ENCODE measurements around the gene LPIN3.
"Not testable (repeated sequence)": the region's sequence is repeated elsewhere in the genome, so short reads cannot be mapped to it uniquely, and the experiment has no call there.

Gene LPIN3, protein sequence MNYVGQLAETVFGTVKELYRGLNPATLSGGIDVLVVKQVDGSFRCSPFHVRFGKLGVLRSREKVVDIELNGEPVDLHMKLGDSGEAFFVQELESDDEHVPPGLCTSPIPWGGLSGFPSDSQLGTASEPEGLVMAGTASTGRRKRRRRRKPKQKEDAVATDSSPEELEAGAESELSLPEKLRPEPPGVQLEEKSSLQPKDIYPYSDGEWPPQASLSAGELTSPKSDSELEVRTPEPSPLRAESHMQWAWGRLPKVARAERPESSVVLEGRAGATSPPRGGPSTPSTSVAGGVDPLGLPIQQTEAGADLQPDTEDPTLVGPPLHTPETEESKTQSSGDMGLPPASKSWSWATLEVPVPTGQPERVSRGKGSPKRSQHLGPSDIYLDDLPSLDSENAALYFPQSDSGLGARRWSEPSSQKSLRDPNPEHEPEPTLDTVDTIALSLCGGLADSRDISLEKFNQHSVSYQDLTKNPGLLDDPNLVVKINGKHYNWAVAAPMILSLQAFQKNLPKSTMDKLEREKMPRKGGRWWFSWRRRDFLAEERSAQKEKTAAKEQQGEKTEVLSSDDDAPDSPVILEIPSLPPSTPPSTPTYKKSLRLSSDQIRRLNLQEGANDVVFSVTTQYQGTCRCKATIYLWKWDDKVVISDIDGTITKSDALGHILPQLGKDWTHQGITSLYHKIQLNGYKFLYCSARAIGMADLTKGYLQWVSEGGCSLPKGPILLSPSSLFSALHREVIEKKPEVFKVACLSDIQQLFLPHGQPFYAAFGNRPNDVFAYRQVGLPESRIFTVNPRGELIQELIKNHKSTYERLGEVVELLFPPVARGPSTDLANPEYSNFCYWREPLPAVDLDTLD

DNA sequence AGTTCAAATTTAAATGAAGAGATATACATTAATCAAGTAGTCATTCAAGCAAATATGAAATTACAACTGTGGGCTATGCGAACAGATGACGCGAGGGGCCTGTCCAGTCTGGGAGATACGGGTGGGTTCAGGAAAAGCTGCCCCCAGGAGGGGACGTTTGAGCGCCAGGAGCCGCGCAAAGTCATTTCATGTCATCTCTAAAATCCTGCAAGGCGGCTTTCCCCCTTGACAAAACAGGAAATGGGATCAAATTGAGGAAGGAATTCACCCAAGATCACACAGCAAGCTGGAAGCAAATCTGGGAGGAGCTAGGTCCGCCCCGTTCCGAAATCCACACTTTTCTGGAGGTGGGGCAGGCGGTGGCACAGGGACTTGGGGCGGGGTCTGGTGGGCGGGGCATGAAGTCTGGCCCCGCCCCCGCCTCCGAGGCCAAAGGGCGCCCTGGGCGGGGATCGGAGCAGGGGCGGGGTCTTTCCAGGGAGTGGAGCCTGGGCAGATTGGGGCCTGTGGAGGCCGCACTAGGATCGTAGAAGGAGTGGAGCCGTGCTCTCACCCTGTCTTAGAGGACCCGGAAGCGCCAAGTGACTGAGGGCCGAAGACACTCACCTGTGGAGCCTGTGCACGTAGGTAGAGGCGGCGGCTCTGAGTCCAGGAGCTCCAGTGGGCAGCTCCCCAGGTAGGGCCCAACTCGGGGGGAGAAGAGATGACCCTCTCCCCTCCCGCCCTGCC, at the start of gene LPIN3:
Gene LPIN3, plus strand, starts transcription at position 495 of the 729 bp plus-strand sequence. CDS start 4,983 bp downstream, outside the sequence.
- peak in 3 of 4 experiments; percentile 10 to 16 (median 14) for DNase-seq

GRCh38 chr20:41293269-41294037, 47.2 kb upstream of the LPIN3 start:
- DNase-seq = no peak

DNA sequence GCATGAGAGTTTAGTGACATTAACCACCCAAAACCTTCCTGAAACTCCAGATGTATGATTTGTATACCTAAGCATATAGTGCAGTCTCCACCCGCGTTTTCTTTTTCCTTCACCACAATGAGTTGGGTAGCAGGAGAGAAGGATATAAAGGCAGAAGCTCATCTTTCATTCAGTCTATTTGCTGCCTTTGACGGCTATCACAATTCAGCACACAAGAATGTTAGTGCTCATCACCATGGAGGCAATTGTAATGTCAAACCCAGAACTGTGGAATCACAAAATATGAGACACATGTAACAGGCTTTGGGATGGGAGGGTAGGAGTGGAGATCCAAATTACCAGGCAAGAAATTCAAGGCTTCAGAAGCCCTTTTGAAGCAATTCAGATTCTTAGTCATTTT, 40.7 kb upstream of the LPIN3 start:
- no peak for DNase-seq

DNA sequence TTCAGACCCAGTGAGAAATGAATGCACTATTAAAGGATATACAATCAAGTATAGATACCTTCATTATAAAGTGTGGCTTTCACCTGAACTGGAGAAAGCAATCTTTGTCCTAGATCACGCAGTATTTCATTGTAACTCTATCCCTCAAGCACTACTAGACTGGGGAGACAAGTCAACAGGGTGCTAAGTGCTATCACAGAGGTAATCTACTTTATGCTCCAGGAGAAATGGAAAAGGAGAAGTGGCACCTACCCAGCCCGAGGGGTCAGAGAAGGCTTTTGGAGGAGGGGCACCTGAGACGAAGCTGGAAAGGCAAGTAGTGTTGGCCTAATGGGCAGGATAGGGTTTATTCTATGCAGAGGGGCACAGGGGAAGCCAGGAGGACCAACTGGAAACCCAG, 40.2 kb upstream of the LPIN3 start:
- DNase-seq = no peak

- no peak for DNase-seq
Observed at GRCh38 chr20:41300886-41301285, 39.7 kb upstream of the LPIN3 start.

DNA sequence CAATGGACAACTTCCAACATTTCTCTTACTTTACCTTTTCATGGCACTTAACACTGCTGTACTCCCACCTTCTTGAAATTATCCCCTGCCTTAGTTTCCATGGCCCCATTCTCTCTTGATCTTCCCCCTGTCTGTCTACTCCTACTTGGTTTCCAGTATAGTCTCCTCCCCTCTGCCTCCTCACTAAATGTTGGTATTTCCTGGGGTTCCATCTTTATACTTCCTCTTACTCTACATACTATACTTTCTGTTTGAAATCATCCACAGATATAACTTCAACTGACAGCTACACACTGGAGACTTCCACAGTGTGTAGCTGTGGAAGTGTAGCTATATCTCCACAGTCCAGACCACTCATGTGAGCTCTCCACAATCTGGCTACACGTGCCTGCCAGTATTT, 36.6 kb upstream of the LPIN3 start:
- DNase-seq = no peak

GRCh38 chr20:41304424-41305079, 36.1 kb upstream of the LPIN3 start:
- no peak for DNase-seq

DNA sequence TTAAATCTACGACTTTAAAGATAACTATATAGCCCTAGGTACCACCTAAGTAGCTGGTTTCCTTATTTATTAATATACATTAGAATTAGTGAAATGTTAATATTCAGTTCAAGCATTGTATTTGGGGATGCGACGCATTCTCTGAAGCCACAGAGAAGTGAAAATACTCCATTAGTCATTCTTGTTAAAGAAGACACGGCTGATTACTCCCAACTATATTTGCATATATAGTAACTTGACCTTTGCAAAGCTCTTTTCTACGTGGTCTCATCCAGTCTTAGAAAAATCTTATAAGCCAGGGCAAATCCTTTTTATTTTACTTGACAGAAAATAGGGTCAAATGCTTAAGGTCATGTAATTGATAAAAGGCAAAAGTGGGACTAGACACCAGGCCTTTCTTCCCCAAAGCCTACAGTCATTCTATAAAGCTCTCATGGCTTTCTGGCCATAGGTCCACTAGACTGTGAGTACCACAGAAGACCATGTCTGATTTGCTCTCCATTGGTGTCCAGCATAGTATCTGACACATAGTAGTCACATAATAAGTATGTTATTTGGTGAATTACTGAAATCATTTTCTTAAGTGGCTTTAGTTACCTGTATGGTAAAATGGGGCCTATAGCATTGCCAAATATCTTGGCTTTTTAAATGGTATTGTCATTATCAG, 34.4 kb upstream of the LPIN3 start:
- DNase-seq = no peak

DNA sequence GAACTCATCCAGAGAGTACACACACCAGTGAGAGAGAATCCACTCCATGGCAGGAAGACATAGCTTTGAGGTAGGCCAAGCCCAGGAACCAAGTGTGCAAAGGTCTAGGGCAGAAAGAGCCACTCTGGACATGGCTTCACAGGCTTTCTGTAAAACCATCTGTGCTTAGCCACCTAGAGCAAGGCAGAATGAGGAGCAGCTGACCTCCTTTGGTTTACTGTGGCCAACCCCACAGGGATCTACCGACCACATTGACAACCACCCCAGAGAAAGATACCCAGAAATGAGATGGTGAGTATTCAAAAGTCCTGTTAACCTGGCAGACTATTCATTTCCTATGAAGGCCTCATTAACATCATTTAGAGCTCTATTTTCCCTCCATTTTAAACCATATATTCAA, 33.6 kb upstream of the LPIN3 start:
- no peak for DNase-seq

DNA sequence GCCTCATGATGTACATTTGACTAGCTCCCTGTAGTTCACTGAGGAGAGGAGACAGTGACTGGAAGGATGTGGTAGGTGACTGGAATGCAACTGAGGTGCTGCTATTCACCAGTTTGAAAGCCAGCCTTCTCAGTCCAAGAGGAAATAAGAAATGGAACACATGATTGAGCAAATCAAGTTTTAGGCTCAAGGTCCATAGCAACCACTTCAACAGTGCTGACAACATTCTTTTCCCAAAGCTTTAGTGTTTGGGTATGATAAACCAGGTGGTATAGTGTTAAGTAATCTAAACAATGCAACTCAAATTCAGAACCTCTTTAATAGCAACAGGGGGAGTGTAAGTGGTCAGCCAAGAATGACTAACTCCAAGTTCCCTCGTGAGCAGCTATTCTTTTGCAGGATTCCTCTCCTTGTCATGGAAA, 32.3 kb upstream of the LPIN3 start:
- no peak for DNase-seq

DNA sequence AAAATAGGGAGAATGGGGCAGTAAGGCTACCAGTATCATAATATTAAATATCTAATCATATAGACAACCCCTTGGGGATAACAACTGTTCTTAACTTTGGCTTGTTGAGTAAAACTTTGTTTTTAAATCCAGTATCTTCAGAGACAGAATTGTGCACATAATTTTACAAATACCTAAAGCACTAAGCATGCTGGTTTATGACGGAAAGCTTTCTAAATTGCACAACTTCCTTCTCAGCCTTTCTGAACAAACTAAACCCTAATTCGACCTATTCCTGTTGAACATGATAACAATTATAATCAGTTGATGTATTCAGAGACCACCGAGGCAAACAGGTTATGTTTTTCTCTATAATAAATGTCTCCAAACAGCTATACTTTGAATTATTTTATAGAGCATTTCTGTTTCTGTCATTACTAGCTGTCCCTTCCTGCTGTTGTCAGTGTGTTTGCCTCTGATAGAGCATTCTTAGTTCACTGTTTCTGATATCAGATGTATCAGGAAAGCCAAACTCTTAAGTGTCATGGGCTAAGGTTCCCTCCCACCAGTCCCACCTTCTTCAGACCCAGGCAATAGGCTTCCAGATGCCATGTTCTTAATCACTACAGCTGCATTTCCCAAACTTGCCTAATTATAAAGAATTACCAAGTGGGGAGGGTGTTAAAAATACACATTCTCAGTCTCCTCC, 31.8 kb upstream of the LPIN3 start:
- no peak for DNase-seq

GRCh38 chr20:41309817-41310216, 30.8 kb upstream of the LPIN3 start:
- no peak for DNase-seq

- not testable (repeated sequence) for DNase-seq
Observed at GRCh38 chr20:41312009-41312408, 28.6 kb upstream of the LPIN3 start.

DNA sequence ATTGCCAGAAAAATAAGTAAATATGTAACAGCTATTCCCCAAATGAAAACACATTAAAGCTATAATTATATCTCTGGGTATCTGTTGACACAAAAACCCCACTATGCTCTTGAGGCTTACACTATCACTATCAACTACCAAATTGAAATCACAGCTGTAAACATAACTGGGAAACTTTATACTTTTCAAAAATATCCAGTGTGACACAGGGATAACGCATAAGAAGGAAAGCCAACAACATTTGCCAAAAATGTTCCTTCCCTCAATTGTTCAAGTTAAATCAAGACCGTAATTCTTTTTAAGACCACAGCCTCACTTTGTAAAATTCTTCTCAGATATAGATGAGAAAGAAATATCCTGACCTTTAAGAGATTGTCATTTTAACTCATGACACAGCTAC, 26.2 kb upstream of the LPIN3 start:
- no peak for DNase-seq

DNA sequence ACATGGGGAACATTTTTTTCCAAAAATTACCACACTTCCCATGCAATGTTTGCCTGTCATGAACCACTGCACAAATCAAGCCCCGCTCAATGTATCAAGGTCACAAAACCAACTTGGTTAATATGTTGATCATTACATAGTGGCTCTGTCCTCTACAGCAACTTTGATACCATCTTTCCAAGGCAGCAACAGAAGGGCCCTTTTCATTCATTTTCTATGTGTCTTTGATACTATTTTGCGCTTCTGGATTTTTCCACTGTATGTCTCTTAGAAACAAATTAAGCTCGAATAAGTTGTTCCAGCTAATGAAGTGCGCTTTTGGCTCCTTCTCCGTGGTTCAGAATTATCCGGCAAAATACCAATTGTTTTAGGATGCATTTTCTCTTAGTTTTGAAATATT, 24.6 kb upstream of the LPIN3 start:
- DNase-seq = no peak

- peak; percentile 53 to 64 (median 56) for DNase-seq
Observed at GRCh38 chr20:41316602-41317545, 23.7 kb upstream of the LPIN3 start.

DNA sequence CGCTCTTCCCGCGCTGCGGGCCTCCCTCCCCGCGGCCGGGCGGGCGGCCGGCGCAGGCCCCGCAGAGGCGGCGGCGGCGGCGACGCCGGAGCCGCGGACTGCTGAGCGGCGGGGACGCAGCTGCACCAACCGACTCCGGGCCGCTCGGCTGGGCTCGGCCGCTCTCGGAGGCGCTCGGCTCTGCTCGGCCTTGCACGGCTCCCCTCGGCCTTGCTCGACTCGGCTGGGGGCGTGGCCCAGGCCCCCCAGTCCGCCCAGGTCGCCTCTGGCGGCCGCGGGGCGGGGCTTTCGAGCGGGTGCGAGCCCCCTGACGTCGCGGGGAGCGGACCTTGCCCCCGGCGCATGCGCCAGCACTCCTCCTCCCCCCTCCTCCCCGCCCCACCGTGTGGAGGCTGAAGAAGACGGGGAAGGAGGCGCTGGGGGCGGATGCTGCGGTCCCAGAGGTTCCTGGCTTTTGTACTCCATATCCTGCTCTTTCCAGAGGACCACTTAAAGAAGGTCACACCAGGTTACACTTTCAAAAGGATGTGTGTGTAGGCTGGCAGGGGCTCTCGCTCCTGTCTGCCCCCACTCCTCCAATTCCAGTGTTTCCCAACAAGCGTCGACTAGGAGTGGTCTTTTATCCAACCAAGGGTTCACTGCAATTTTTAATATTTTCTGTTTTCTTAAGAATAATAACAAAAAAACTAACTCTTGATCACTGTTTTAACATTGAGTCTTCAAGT, 22.9 kb upstream of the LPIN3 start, which contains the start of gene ZHX3:
Gene ZHX3, minus strand, starts transcription at position 186 of the 725 bp plus-strand sequence. CDS start 112,815 bp downstream, outside the sequence.
- peak; percentile 91 to 97 (median 94) for DNase-seq

DNA sequence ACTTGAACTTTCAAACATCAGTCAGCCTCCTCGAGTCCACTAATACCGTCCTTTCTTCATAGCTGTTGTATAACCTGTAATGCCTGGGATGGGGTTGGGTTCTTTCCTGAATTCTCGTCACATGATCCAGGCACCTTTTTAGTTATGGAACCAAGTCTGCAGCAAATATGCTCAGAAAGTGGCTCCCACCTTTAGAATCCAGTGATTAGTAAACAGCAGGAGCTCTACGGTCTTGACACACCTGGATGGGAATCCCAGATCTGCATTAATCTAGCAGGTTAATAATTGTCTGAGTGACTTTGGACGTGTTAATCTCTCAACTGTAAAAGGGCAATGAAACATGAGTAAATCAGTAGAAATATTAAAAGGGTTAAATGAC, 22.4 kb upstream of the LPIN3 start:
- DNase-seq = no peak

DNA sequence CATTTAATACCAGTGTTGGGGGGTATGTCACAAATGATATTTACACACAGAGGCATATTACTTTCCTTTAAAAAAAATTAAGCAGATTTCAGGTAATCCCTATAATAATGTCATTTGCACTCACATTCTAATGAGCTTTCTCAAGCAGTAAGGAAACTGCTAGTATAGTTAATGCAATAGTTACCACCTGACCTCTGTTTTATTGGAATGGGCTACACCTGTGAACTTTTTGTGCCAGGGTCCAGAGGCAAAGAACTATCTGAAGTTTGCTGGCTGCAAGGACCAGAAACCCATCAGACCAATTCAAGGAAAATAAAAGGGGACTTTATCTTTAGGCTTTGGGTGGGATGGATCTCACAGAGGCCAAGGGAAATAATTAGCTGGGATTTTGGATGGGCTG, 20.2 kb upstream of the LPIN3 start:
- DNase-seq = no peak
